Fibroblast of lung (primary cell): ENCODE data around the gene BCO1.

Experiments
- CTCF ChIP-seq, 2 donors: IDR thresholded peaks in 1 of 2; conservative IDR thresholded peaks in 1 of 2; 1 replicate in 1 of 2; 2 replicates in 1 of 2; pipeline ENCODE4 v1.5.1; 2011 to 2012; ENCODE audit warnings: low read length in 2 of 2, control low read depth in 1 of 2, inconsistent platforms in 1 of 2, low read depth in 1 of 2, mild to moderate bottlenecking in 1 of 2
- EZH2 ChIP-seq: IDR thresholded peaks from 2 replicates; pipeline ENCODE4 v1.5.1; 2012; ENCODE audit warnings: low read length, control low read depth, mild to moderate bottlenecking; ENCODE audit errors: missing control alignments

GRCh38 chr16:81263470-81264220 lies 25.2 kb downstream of the BCO1 start:
- peak; percentile 10 to 25 for TF ChIP-seq CTCF (conservative IDR thresholded peaks at IDR 0.05 in 1 of 2, IDR thresholded peaks at IDR 0.05 in 1 of 2; ENCODE audit: low read depth in 1 of 2, low read length in 2 of 2)
- no peak for TF ChIP-seq EZH2
